UCSD-AML1 (cell line): ENCODE data around the gene RNF151.
"Not testable (repeated sequence)": the region's sequence is repeated elsewhere in the genome, so short reads cannot be mapped to it uniquely, and the experiment has no call there.

Source experiments
- DNase-seq: peaks from one replicate; lab custom pipeline; 2025; ENCODE audit not compliant: unreplicated experiment; lab: John Stamatoyannopoulos, UW

The RNF151 gene

DNA sequence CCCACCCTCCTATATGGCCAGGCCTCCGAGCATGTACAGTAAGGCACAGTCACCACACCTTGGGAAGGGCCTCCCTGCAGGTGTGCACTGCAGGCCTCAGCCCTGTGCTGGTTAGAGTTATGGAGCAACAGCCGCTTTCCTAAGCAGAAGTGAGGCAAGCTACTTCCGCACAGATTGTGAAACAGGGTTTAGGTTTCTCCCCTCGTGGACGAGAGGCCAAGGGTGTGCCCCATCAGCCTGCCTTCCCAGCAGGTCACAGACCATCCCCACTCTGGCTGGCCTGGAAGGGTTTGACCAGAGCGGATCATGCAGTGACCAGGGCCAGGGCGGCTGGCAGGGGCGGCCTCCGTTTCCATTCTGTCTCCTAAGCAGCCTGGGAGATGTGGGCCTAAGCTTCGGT lies 28.3 kb upstream of the RNF151 start:
- DNase-seq = no peak

DNA sequence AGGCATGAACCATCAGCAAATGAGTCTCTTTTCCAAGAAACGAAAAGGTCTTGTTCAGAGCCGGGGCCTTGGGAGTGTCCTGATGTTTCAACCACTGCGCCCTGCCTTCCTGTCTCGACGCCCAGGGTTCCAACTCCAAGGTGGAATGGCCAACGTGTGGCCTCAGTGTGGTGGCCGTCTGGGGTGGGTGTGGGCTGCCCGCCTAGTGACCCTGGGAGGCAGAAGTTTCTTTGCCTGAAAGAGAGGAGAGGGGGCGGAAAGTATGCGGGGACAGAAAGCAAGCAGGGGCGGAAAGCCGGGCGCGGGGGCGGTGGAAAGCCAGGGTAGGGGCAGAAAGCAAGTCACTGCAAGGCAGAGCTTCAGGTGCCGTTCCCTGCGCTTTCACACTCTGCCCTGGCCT lies 27.7 kb upstream of the RNF151 start:
- no peak for DNase-seq

DNA sequence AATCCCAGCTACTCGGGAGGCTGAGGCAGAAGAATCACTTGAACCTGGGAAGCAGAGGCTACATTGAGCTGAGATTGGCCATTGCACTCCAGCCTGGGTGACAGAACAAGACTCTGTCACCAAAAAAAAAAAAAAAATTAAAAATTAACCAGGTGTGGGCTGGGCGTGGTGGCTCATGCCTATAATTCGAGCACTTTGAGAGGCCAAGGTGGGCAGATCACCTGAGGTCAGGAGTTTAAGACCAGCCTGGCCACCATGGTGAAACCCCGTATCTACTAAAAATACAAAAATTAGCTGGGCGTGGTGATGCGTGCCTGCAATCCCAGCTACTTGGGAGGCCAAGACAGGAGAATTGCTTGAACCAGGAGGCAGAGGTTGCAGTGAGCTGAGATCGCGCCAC lies 26.8 kb upstream of the RNF151 start:
- not testable (repeated sequence) for DNase-seq

DNA sequence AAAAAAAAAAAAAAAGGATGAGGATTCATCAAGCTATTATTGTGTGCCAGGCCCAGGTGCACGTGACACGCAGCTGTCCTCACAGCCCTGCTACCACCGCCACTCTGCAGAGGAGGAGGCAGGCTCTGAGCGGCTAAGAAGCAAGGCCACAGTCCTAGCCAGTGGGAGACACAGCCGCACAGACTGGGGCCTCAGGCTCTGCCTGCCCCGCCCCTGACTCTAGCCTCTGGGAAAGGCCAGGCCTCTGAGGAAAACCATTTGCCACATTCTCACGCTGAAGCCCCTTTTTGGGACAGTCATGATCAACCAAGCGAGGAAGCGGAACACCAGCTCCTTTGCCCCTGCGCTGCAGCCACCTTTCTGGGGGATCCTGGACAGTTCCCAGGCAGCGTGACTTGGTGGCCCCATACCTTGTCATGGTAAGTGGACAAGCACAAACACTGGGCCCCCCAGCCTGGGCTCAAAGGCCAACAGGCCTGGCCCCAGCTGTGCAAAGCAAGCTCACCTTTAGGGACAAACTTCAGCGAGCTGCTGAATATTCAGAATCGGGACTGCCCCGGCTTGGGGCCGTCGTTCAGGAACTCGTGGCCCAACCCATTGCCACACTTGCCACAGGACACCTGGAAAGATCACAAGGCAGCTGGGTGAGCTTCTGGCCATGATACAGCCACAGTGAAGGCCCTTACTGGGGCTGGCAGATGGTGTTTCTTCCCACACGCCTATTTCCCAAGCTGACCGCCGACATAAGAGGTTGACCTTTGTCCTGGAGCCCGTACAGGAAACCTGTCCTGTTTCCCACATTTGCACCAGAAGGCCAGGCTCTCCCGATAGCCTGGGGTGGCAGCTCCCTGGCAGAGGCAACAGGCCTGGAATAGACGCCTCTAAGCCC lies 26.1 kb upstream of the RNF151 start:
- DNase-seq = no peak

- DNase-seq = no peak
Measured at GRCh38 chr16:1941162-1942046, 25.3 kb upstream of the RNF151 start.

- peak; percentile 43 for DNase-seq
Measured at GRCh38 chr16:1942047-1942809, 24.4 kb upstream of the RNF151 start.

DNA sequence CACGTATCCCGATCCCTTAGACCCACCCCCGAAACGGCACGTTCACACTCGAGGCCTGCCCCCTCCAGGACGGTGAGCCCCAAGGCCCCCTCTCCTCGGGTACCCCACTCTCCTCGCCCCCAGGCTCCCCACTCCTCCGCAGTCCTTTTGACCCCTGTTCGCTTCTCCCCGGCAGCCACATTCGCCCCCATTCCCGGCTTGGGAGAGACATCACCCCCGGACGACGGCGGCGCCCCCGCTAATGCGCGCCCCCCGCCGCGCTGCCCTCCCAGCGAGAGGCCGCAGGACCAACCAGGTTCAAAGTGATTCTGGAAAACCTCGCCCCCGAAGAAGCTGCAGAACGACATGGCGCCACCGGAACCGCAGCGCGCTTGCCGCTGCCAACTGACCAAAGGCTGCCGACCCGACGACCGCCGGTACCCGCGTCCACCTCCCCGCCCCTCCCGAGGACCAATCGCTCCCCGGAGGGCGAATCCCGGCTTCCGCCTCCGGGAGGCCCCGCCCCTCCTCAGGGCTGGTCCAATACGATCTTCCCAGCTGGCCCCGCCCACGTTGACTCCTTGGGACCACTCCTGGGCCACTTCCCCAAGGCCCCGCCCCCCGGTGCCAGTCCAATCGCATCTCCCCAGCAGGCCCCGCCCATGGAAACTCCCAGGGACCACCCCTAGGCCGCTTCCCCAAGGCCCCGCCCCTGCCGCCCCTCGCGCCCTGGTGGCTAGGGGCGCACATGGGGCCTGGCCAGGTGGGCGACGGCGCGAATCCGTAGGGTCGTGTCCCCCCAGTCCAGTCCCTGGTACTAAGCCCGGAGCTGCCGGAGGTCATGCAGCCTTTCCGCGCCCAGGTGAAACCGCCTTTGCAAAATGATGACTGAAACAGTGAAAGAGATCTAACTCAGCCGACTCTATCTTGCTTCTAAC lies 23.6 kb upstream of the RNF151 start, which contains the start of gene MSRB1:
MSRB1 (minus strand) TSS at position 390 of the 917 bp plus-strand sequence; CDS start at position 347, 43 bp downstream.
- peak; percentile 100 for DNase-seq

DNA sequence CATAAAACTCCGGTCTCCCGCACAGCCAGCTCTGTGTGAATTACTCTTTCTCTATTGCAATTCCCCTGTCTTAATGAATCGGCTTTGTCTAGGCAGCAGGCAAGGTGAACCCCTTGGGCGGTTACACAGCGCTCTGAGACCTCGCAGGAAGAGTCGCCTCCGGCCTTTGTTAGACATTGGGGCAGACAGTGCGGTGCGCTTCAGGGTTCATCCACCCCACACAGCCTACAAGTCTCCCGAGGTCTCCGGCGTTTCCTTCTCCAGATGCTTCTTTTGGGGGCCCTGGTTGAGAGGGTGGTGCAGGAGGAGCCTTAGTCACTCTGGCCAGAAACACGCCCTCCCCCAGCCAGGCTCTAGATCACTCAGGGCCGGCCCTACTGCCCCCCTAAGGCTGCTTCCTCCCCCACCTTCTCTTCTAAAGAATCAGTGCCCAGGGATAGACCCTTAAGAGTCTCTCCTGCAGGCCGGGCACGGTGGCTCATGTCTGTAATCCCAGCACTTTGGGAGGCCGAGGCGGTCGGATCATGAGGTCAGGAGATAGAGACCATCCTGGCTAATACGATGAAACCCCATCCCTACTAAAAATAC lies 21.9 kb upstream of the RNF151 start:
- no peak for DNase-seq

GRCh38 chr16:1945559-1946391 lies 20.9 kb upstream of the RNF151 start:
- DNase-seq = no peak

DNA sequence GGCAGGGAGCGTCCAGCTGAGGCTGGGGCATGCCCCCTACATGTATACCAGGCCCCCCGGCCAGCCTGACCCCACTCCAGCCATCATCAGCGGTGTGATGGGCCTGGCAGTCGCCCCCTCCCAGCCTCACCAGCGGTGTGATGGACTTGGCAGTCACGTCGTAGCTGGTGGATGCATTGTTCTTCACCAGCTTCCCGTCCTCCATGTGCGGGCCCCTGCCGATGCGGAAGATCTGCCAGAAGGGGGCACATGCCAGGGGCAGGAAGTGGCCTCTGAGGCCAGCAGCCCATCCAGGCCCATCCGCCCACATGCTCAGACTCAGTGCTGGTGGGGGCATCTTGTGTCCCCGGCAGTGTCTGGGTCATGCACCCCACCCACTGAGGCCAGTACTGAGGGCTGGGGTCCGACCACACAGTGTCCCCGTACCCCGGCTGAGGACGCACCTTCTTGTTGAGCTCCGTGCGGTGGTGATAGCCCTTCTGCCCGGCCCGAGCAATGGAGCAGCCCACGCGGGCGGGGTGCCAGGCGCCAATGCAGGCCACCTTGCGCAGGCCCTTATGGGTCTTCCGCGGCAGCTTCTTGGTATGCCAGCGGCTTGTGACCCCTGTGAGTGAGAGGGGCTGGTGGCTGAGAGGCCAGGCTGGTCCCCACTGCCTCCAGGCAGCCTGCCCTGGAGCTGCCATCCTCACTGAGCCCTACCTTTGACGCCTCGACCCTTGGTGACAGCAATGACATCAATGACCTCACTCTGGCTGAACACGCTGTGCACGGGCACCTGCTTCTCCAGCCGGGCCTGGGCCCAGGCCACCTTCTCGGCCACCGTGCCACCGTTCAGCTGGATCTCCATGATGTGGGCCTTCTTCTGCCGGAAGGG lies 19.9 kb upstream of the RNF151 start:
- no peak for DNase-seq

- DNase-seq = no peak
Measured at GRCh38 chr16:1947369-1947670, 19.3 kb upstream of the RNF151 start.

DNA sequence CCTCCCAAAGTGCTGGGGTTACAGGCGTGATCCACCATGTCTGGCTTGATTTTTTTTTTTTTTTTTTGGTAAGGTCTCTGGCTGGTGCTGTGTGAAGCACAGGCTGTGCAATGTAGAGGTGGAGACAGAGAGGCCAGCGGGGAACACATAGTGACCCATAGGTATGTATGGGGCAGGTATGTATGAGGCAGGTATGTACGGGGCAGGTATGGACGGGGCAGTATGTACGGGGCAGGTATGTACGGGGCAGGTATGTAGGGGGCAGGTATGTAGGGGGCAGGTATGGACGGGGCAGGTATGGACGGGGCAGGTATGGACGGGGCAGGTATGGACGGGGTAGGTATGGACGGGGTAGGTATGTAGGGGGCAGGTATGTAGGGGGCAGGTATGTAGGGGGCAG lies 17.1 kb upstream of the RNF151 start:
- DNase-seq = no peak

DNA sequence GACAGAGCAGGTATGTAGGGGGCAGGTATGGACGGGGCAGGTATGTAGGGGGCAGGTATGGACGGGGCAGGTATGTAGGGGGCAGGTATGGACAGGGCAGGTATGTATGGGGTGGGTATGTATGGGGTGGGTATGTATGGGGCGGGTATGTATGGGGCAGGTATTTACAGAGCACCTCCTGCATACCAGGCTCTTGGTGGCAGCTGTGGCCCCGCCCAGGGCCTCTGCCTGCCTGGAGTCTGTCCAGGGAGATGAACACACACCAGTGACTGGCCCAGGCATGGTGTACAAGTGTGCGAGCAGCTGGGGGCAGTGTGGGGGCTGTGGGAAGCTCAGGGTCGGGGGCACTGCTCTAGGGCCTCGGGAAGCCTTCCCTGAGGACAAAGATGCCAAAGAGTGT lies 16.6 kb upstream of the RNF151 start:
- no peak for DNase-seq

GRCh38 chr16:1950559-1950958 lies 16.1 kb upstream of the RNF151 start:
- no peak for DNase-seq

GRCh38 chr16:1953734-1954133 lies 12.9 kb upstream of the RNF151 start:
- DNase-seq = no peak

- not testable (repeated sequence) for DNase-seq
Measured at GRCh38 chr16:1957434-1958142, 9.1 kb upstream of the RNF151 start.

DNA sequence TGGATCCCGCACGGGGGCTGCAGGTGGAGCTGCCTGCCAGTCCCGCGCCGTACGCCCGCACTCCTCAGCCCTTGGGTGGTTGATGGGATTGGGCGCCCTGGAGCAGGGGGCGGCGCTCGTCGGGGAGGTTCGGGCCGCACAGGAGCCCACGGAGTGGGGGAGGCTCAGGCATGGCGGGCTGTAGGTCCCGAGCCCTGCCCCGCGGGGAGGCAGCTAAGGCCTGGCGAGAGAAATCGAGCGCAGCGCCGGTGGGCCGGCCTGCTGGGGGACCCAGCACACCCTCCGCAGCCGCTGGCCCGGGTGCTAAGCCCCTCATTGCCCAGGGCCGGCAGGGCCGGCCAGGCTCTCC lies 8.5 kb upstream of the RNF151 start:
- DNase-seq = not testable (repeated sequence)
